ENCODE results near the gene PLA2G7.
A peak's percentile ranks its signal among the peaks of the same experiment; 100 is the strongest.
"Not testable (repeated sequence)": the region's sequence is repeated elsewhere in the genome, so short reads cannot be mapped to it uniquely, and the experiment has no call there.

PLA2G7 gene

GRCh38 chr6:46746696-46747095, 11.5 kb upstream of the PLA2G7 start, which contains the start of gene ANKRD66:
Gene ANKRD66 (plus strand): TSS chr6:46746933. CDS start chr6:46751949, 5,016 bp downstream.
- no peak for DNase-seq

GRCh38 chr6:46745973-46746372, 10.8 kb upstream of the PLA2G7 start:
- DNase-seq: no peak

- DNase-seq: not testable (repeated sequence)
Measured at GRCh38 chr6:46744159-46744725, 9.1 kb upstream of the PLA2G7 start.

- no peak for DNase-seq
Measured at GRCh38 chr6:46743425-46744158, 8.4 kb upstream of the PLA2G7 start.

GRCh38 chr6:46741910-46742309, 6.7 kb upstream of the PLA2G7 start:
- no peak for DNase-seq

GRCh38 chr6:46741482-46741881, 6.3 kb upstream of the PLA2G7 start:
- DNase-seq: no peak

GRCh38 chr6:46736906-46737305, 1.7 kb upstream of the PLA2G7 start:
- DNase-seq: no peak

GRCh38 chr6:46735720-46736031, 501 bp upstream of the PLA2G7 start:
- DNase-seq: no peak

- no peak for DNase-seq
Measured at GRCh38 chr6:46733341-46733801, 1.8 kb downstream of the PLA2G7 start.

- no peak for DNase-seq
Measured at GRCh38 chr6:46730921-46731461, 4.2 kb downstream of the PLA2G7 start.

- no peak for DNase-seq
Measured at GRCh38 chr6:46729787-46730326, 5.3 kb downstream of the PLA2G7 start.

- DNase-seq: no peak
Measured at GRCh38 chr6:46720401-46720800, 14.8 kb downstream of the PLA2G7 start.

GRCh38 chr6:46719099-46719498, 16.1 kb downstream of the PLA2G7 start:
- DNase-seq: no peak

- no peak for DNase-seq
Measured at GRCh38 chr6:46715141-46715540, 20.0 kb downstream of the PLA2G7 start.

- DNase-seq: no peak
Measured at GRCh38 chr6:46711491-46711890, 23.7 kb downstream of the PLA2G7 start.

- DNase-seq: no peak
Measured at GRCh38 chr6:46706464-46706863, 28.7 kb downstream of the PLA2G7 start.

GRCh38 chr6:46704562-46704961, 30.6 kb downstream of the PLA2G7 start:
- DNase-seq: peak; percentile 9

- no peak for DNase-seq
Measured at GRCh38 chr6:46699970-46700369, 35.2 kb downstream of the PLA2G7 start.

GRCh38 chr6:46690911-46691451, 44.2 kb downstream of the PLA2G7 start:
- DNase-seq: no peak

GRCh38 chr6:46690141-46690755, 44.9 kb downstream of the PLA2G7 start:
- DNase-seq: no peak

- DNase-seq: no peak
Measured at GRCh38 chr6:46689657-46690056, 45.5 kb downstream of the PLA2G7 start.

GRCh38 chr6:46688966-46689335, 46.2 kb downstream of the PLA2G7 start:
- DNase-seq: no peak

All from eye (tissue), 1 donor.